Chondrocyte (in vitro differentiated cells): ENCODE results near the gene FAM240A. TPM values are rescaled to one million over a fixed set of nuclear protein-coding genes. Genes with fewer than 3 reads are reported as not detected.

Experiments used
- DNase-seq: peaks from one replicate; pipeline ENCODE4 v3.0.0; 2021; ENCODE audit warnings: mixed read lengths, low spot score
- H3K27ac Mint-ChIP-seq: one replicate; pipeline ENCODE4 v1.8.0; 2021; ENCODE audit warnings: mild to moderate bottlenecking, moderate library complexity, mixed read lengths; ENCODE audit not compliant: unreplicated experiment
- H3K27me3 Mint-ChIP-seq: 2 replicates; pipeline ENCODE4 v1.8.0; 2021; ENCODE audit warnings: low read depth, mixed read lengths
- H3K36me3 Mint-ChIP-seq: 2 replicates; pipeline ENCODE4 v1.8.0; 2021; ENCODE audit warnings: low read depth, mixed read lengths
- H3K4me1 Mint-ChIP-seq: 2 replicates; pipeline ENCODE4 v1.8.0; 2021; ENCODE audit warnings: low read depth, mild to moderate bottlenecking, mixed read lengths
- H3K4me3 Mint-ChIP-seq: one replicate; pipeline ENCODE4 v1.8.0; 2021; ENCODE audit warnings: mild to moderate bottlenecking, moderate library complexity, mixed read lengths; ENCODE audit not compliant: unreplicated experiment
- H3K9me3 Mint-ChIP-seq: 2 replicates; pipeline ENCODE4 v1.8.0; 2021; ENCODE audit warnings: low read depth, mixed read lengths
- CTCF ChIP-seq: fragments of 200-600 bp; sonication (generic); IDR thresholded peaks from 2 replicates; pipeline ENCODE4 v1.5.0; 2021; ENCODE audit warnings: antibody characterized with exemption, mild to moderate bottlenecking, moderate library complexity
- total RNA-seq: library from RNA; stranded (reverse); gene quantifications from 3 replicates; pipeline ENCODE4 v1.2.1, GENCODE V29; 2021

FAM240A gene
- total RNA-seq, 1 donor from 2014 or later = not detected

GRCh38 chr3:46649436-46649835 is 37.1 kb downstream of the FAM240A start:
- DNase-seq = no peak
- H3K9me3 Mint-ChIP-seq = peaks cover 18% of the 10 kb centered on the region
- H3K27me3 Mint-ChIP-seq = peaks cover 12% of the 10 kb centered on the region
- no peaks in the 10 kb centered on the region for H3K4me1 Mint-ChIP-seq
- H3K4me3 Mint-ChIP-seq = no peak overlapping the region
- H3K36me3 Mint-ChIP-seq = peaks cover 2% of the 10 kb centered on the region
- TF ChIP-seq CTCF = no peak
- no peak overlapping the region for H3K27ac Mint-ChIP-seq

- no peaks in the 10 kb centered on the region for H3K4me1 Mint-ChIP-seq
Measured at GRCh38 chr3:46651084-46651483, 38.8 kb downstream of the FAM240A start.

GRCh38 chr3:46655271-46655670 is 42.9 kb downstream of the FAM240A start:
- H3K36me3 Mint-ChIP-seq = peaks cover 2% of the 10 kb centered on the region
- H3K9me3 Mint-ChIP-seq = peaks cover 15% of the 10 kb centered on the region
- TF ChIP-seq CTCF = no peak
- peaks cover 11% of the 10 kb centered on the region for H3K4me1 Mint-ChIP-seq
- peaks cover 14% of the 10 kb centered on the region for H3K27me3 Mint-ChIP-seq
- no peak for DNase-seq
- no peak overlapping the region for H3K4me3 Mint-ChIP-seq
- no peak overlapping the region for H3K27ac Mint-ChIP-seq

More at GRCh38 chr3:46651084-46651483, 38.8 kb downstream of the FAM240A start:
- DNase-seq = no peak
- Mint-ChIP-seq H3K9me3 (peaks cover 18% of the 10 kb centered on the region), H3K27ac (no peak overlapping the region), H3K27me3 (peaks cover 15% of the 10 kb centered on the region), H3K36me3 (peaks cover 2% of the 10 kb centered on the region), H3K4me3 (no peak overlapping the region)
- no peak for TF ChIP-seq CTCF

- Mint-ChIP-seq H3K9me3 (peaks cover 6% of the 10 kb centered on the region), H3K4me1 (peaks cover 16% of the 10 kb centered on the region), H3K27ac (no peak overlapping the region), H3K36me3 (peaks cover 2% of the 10 kb centered on the region), H3K27me3 (peaks cover 14% of the 10 kb centered on the region), H3K4me3 (no peak overlapping the region)
- TF ChIP-seq CTCF = no peak
- DNase-seq = no peak
Measured at GRCh38 chr3:46656778-46657556, 44.6 kb downstream of the FAM240A start.

- no peak overlapping the region for H3K4me3 Mint-ChIP-seq
- no peak overlapping the region for H3K27ac Mint-ChIP-seq
- no peaks in the 10 kb centered on the region for H3K9me3 Mint-ChIP-seq
- peaks cover 18% of the 10 kb centered on the region for H3K27me3 Mint-ChIP-seq
- no peak for TF ChIP-seq CTCF
- H3K36me3 Mint-ChIP-seq = no peaks in the 10 kb centered on the region
- DNase-seq = no peak
- peaks cover 20% of the 10 kb centered on the region for H3K4me1 Mint-ChIP-seq
Measured at GRCh38 chr3:46659285-46659684, 47.0 kb downstream of the FAM240A start.
